Neuronal stem cell (in vitro differentiated cells): ENCODE measurements around the gene TBXAS1.

Experiments used
- DNase-seq: peaks from one replicate; pipeline ENCODE4 v3.0.0-alpha.2; 2013; ENCODE audit warnings: low spot score
- H2AFZ ChIP-seq: one replicate; pipeline ENCODE4 v1.6.1; 2013; ENCODE audit warnings: mild to moderate bottlenecking, low read length, inconsistent platforms
- H2AK5ac ChIP-seq: 2 replicates; pipeline ENCODE4 v1.6.1; 2013; ENCODE audit warnings: low read depth, mild to moderate bottlenecking, inconsistent platforms, low read length, moderate library complexity, mixed read lengths
- H2BK120ac ChIP-seq: 2 replicates; pipeline ENCODE4 v1.6.1; 2013; ENCODE audit warnings: low read depth, mild to moderate bottlenecking, inconsistent platforms, low read length, moderate library complexity, mixed read lengths
- H2BK12ac ChIP-seq: one replicate; pipeline ENCODE4 v1.6.1; 2013; ENCODE audit warnings: low read length, inconsistent platforms
- H2BK15ac ChIP-seq: 2 replicates; pipeline ENCODE4 v1.6.1; 2013; ENCODE audit warnings: mild to moderate bottlenecking, low read length, inconsistent platforms, mixed read lengths
- H2BK5ac ChIP-seq: one replicate; pipeline ENCODE4 v1.6.1; 2013; ENCODE audit warnings: inconsistent platforms, mild to moderate bottlenecking, low read length, moderate library complexity
- H3K14ac ChIP-seq: one replicate; pipeline ENCODE4 v1.6.1; 2013; ENCODE audit warnings: low read length, inconsistent platforms
- H3K18ac ChIP-seq: 2 replicates; pipeline ENCODE4 v1.6.1; 2013; ENCODE audit warnings: low read length, inconsistent platforms
- H3K23ac ChIP-seq: 2 replicates; pipeline ENCODE4 v1.6.1; 2013; ENCODE audit warnings: low read depth, mild to moderate bottlenecking, mixed read lengths, low read length, inconsistent platforms; ENCODE audit not compliant: poor library complexity
- H3K27ac ChIP-seq: replicated peaks from 3 replicates; pipeline ENCODE4 v1.5.1; 2013; ENCODE audit warnings: low read length, inconsistent platforms
- H3K27me3 ChIP-seq, 3 experiments: 2 replicates each; pipeline ENCODE4 v1.6.1; 2013; ENCODE audit warnings: low read length in 3 of 3, mild to moderate bottlenecking in 2 of 3, inconsistent platforms in 1 of 3, low read depth in 1 of 3, mixed read lengths in 1 of 3, moderate library complexity in 1 of 3; ENCODE audit not compliant: control insufficient read depth in 3 of 3, insufficient read depth in 3 of 3
- H3K36me3 ChIP-seq, 2 donors: replicated peaks in 1 of 2; 2 replicates each; pipeline ENCODE4 v1.6.1; 2013; ENCODE audit warnings: low read length in 2 of 2; ENCODE audit not compliant: control insufficient read depth in 2 of 2, insufficient read depth in 2 of 2
- H3K4ac ChIP-seq: 2 replicates; pipeline ENCODE4 v1.6.1; 2013; ENCODE audit warnings: inconsistent platforms, mild to moderate bottlenecking, low read length, moderate library complexity
- H3K4me1 ChIP-seq, 2 donors: 1 replicate in 1 of 2; 2 replicates in 1 of 2; pipeline ENCODE4 v1.6.1; 2013; ENCODE audit warnings: low read length in 2 of 2, low read depth in 1 of 2; ENCODE audit not compliant: control insufficient read depth in 2 of 2, insufficient read depth in 1 of 2
- H3K4me2 ChIP-seq: one replicate; pipeline ENCODE4 v1.6.1; 2013; ENCODE audit warnings: mild to moderate bottlenecking, low read length, inconsistent platforms; ENCODE audit not compliant: insufficient read depth, poor library complexity, severe bottlenecking
- H3K4me3 ChIP-seq, 2 donors: 2 replicates each; pipeline ENCODE4 v1.5.1; 2013; ENCODE audit warnings: low read length in 2 of 2, mild to moderate bottlenecking in 2 of 2, inconsistent platforms in 1 of 2, moderate library complexity in 1 of 2
- H3K79me1 ChIP-seq: one replicate; pipeline ENCODE4 v1.6.1; 2013; ENCODE audit warnings: low read depth, mild to moderate bottlenecking, inconsistent platforms, low read length, moderate library complexity
- H3K9ac ChIP-seq: one replicate; pipeline ENCODE4 v1.6.1; 2013; ENCODE audit warnings: mild to moderate bottlenecking, low read depth, low read length, inconsistent platforms; ENCODE audit not compliant: poor library complexity
- H3K9me3 ChIP-seq, 2 donors: replicated peaks in 1 of 2; 2 replicates each; pipeline versions ENCODE3 to v1.6.1; 2013; ENCODE audit warnings: low read length in 2 of 2, mild to moderate bottlenecking in 2 of 2, inconsistent platforms in 1 of 2, low read depth in 1 of 2, mixed read lengths in 1 of 2, moderate library complexity in 1 of 2; ENCODE audit not compliant: control insufficient read depth in 2 of 2, insufficient read depth in 1 of 2
- H4K8ac ChIP-seq: one replicate; pipeline ENCODE4 v1.6.1; 2013; ENCODE audit warnings: low read depth, mild to moderate bottlenecking, inconsistent platforms, low read length, moderate library complexity
- H4K91ac ChIP-seq: one replicate; pipeline ENCODE4 v1.6.1; 2013; ENCODE audit warnings: low read length, low read depth, mild to moderate bottlenecking, inconsistent platforms; ENCODE audit not compliant: poor library complexity
- WGBS, 2 donors: extraction: QIAGEN DNeasy Blood & Tissue Kit; methylation state at CpG; one replicate each; pipeline ENCODE4 v1.1.7; 2013; ENCODE audit warnings: missing lambda C conversion rate in 2 of 2, mixed read lengths in 1 of 2; ENCODE audit not compliant: insufficient read length in 2 of 2, insufficient replicate concordance in 1 of 2; ENCODE audit errors: extremely low coverage in 2 of 2; 5-methylcytosine and 5-hydroxymethylcytosine counted together

The TBXAS1 gene

GRCh38 chr7:139866047-139866837 lies 37.2 kb downstream of the TBXAS1 start:
- Histone ChIP-seq H3K23ac (no peak overlapping the region), H4K91ac (no peak overlapping the region), H2BK15ac (no peak overlapping the region), H3K79me1 (no peaks in the 10 kb centered on the region), H2AK5ac (no peak overlapping the region), H3K4ac (no peak overlapping the region), H3K14ac (no peak overlapping the region), H3K27ac (no peak overlapping the region), H3K4me1 (no peaks in the 10 kb centered on the region), H4K8ac (no peak overlapping the region), H3K9ac (no peak overlapping the region), H3K4me2 (no peak overlapping the region), H3K18ac (no peak overlapping the region), H2BK5ac (no peak overlapping the region), H3K36me3 (no peaks in the 10 kb centered on the region), H2BK12ac (no peak overlapping the region), H3K9me3 (no peaks in the 10 kb centered on the region), H3K27me3 (no peaks in the 10 kb centered on the region), H3K4me3 (no peak overlapping the region), H2AFZ (no peak overlapping the region), H2BK120ac (no peak overlapping the region)
- DNase-seq = no peak
- no CpG with 5 or more reads among the region's 7 CpGs for WGBS, 2 donors

- no CpG with 5 or more reads among the region's 8 CpGs for WGBS, 2 donors
- Histone ChIP-seq H3K4ac (no peak overlapping the region), H2BK12ac (no peak overlapping the region), H3K79me1 (no peaks in the 10 kb centered on the region), H3K4me3 (no peak overlapping the region), H3K36me3 (no peaks in the 10 kb centered on the region), H2AFZ (no peak overlapping the region), H3K4me2 (no peak overlapping the region), H4K8ac (no peak overlapping the region), H4K91ac (no peak overlapping the region), H3K27me3 (no peaks in the 10 kb centered on the region), H3K4me1 (no peaks in the 10 kb centered on the region), H3K23ac (no peak overlapping the region), H3K27ac (no peak overlapping the region), H2BK120ac (no peak overlapping the region), H3K14ac (no peak overlapping the region), H3K9me3 (no peaks in the 10 kb centered on the region), H2BK5ac (no peak overlapping the region), H2AK5ac (no peak overlapping the region), H2BK15ac (no peak overlapping the region), H3K18ac (no peak overlapping the region), H3K9ac (no peak overlapping the region)
- DNase-seq = no peak
Measured at GRCh38 chr7:139867847-139868246, 38.8 kb downstream of the TBXAS1 start.

GRCh38 chr7:139869886-139870285 lies 40.8 kb downstream of the TBXAS1 start:
- Histone ChIP-seq H2BK12ac (no peak overlapping the region), H3K4me2 (no peak overlapping the region), H3K4ac (no peak overlapping the region), H3K23ac (no peak overlapping the region), H4K8ac (no peak overlapping the region), H3K27ac (no peak overlapping the region), H3K9ac (no peak overlapping the region), H3K36me3 (no peaks in the 10 kb centered on the region), H2BK5ac (no peak overlapping the region), H2BK120ac (no peak overlapping the region), H2AFZ (no peak overlapping the region), H3K14ac (no peak overlapping the region), H3K4me3 (no peak overlapping the region), H2AK5ac (no peak overlapping the region), H3K4me1 (no peaks in the 10 kb centered on the region), H4K91ac (no peak overlapping the region), H3K27me3 (peaks cover 0 to 2% (median 0%) of the 10 kb centered on the region in 3 experiments), H3K79me1 (no peaks in the 10 kb centered on the region), H2BK15ac (no peak overlapping the region), H3K18ac (no peak overlapping the region), H3K9me3 (no peaks in the 10 kb centered on the region)
- DNase-seq = no peak
- no CpG with 5 or more reads among the region's 2 CpGs for WGBS, 2 donors

GRCh38 chr7:139870380-139870779 lies 41.3 kb downstream of the TBXAS1 start:
- Histone ChIP-seq H3K18ac (no peak overlapping the region), H2AFZ (no peak overlapping the region), H3K4me1 (no peaks in the 10 kb centered on the region), H2BK12ac (no peak overlapping the region), H4K91ac (no peak overlapping the region), H3K27me3 (peaks cover 0 to 2% (median 0%) of the 10 kb centered on the region in 3 experiments), H4K8ac (no peak overlapping the region), H3K4me2 (no peak overlapping the region), H3K4ac (no peak overlapping the region), H2BK15ac (no peak overlapping the region), H3K9me3 (no peaks in the 10 kb centered on the region), H2BK5ac (no peak overlapping the region), H3K79me1 (no peaks in the 10 kb centered on the region), H3K23ac (no peak overlapping the region), H3K36me3 (no peaks in the 10 kb centered on the region), H2AK5ac (no peak overlapping the region), H3K14ac (no peak overlapping the region), H3K9ac (no peak overlapping the region), H2BK120ac (no peak overlapping the region), H3K4me3 (no peak overlapping the region), H3K27ac (no peak overlapping the region)
- no peak for DNase-seq
- no CpG with 5 or more reads among the region's 7 CpGs for WGBS, 2 donors
